ENCODE measurements around the gene DDX3X.

Gene DDX3X

GRCh38 chrX:41334363-41335197 is 618 bp downstream of the DDX3X start:
- H3K27me3 ChIP-seq (ENCODE audit: insufficient read depth, low read length, poor library complexity, severe bottlenecking), result peaks cover 8% of the 10 kb centered on the region
- peaks cover 10% of the 10 kb centered on the region for H3K4me1 ChIP-seq (ENCODE audit: insufficient read depth, low read length, poor library complexity, severe bottlenecking)
- peaks cover 50% of the 10 kb centered on the region for H4K20me1 ChIP-seq (ENCODE audit: insufficient read depth, low read length, poor library complexity, severe bottlenecking)
- peaks cover 69% of the 10 kb centered on the region for H3K79me2 ChIP-seq (ENCODE audit: insufficient read depth, low read length)
- peak overlapping the region; percentile 100 for H3K9ac ChIP-seq (ENCODE audit: low read depth, low read length, poor library complexity, severe bottlenecking)
- H3K9me2 ChIP-seq (replicated peaks; ENCODE audit: low read depth, low read length), result no peaks in the 10 kb centered on the region
- peaks cover 2% of the 10 kb centered on the region; the same call in 1 of the 2 replicates for H3F3A ChIP-seq (ENCODE audit: low read depth)
- H3K36me3 ChIP-seq (ENCODE audit: insufficient read depth, low read length), result peaks cover 25% of the 10 kb centered on the region
- peak overlapping the region; percentile 100 for H3K4me3 ChIP-seq (ENCODE audit: low read length, poor library complexity, severe bottlenecking)
- H2AFZ ChIP-seq (ENCODE audit: low read length), result no peak overlapping the region
- no peak for TF ChIP-seq EZH2phosphoT487 (IDR thresholded peaks at IDR 0.05; ENCODE audit: borderline replicate concordance)
- TF ChIP-seq CTCF (conservative IDR thresholded peaks at IDR 0.05; ENCODE audit: low read length), result no peak
- peak overlapping the region; percentile 97 for H3K4me2 ChIP-seq (ENCODE audit: low read depth, low read length, poor library complexity, severe bottlenecking)
- no peaks in the 10 kb centered on the region for H3K9me3 ChIP-seq (ENCODE audit: insufficient read depth, low read depth, low read length)

GRCh38 chrX:41335198-41335957 is 1.4 kb downstream of the DDX3X start:
- H2AFZ ChIP-seq (ENCODE audit: low read length), result no peak overlapping the region
- TF ChIP-seq CTCF (conservative IDR thresholded peaks at IDR 0.05; ENCODE audit: low read length) (no peak), EZH2phosphoT487 (IDR thresholded peaks at IDR 0.05; ENCODE audit: borderline replicate concordance) (no peak)
- peaks cover 2% of the 10 kb centered on the region; the same call in 1 of the 2 replicates for H3F3A ChIP-seq (ENCODE audit: low read depth)
- H3K36me3 ChIP-seq (ENCODE audit: insufficient read depth, low read length), result peaks cover 30% of the 10 kb centered on the region
- H3K4me1 ChIP-seq (ENCODE audit: insufficient read depth, low read length, poor library complexity, severe bottlenecking), result peaks cover 11% of the 10 kb centered on the region
- peaks cover 8% of the 10 kb centered on the region for H3K27me3 ChIP-seq (ENCODE audit: insufficient read depth, low read length, poor library complexity, severe bottlenecking)
- peak overlapping the region; percentile 97 for H3K4me2 ChIP-seq (ENCODE audit: low read depth, low read length, poor library complexity, severe bottlenecking)
- H3K79me2 ChIP-seq (ENCODE audit: insufficient read depth, low read length), result peaks cover 77% of the 10 kb centered on the region
- H3K9me3 ChIP-seq (ENCODE audit: insufficient read depth, low read depth, low read length), result no peaks in the 10 kb centered on the region
- H3K4me3 ChIP-seq (ENCODE audit: low read length, poor library complexity, severe bottlenecking), result peak overlapping the region; percentile 100
- H3K9ac ChIP-seq (ENCODE audit: low read depth, low read length, poor library complexity, severe bottlenecking), result peak overlapping the region; percentile 100
- no peaks in the 10 kb centered on the region for H3K9me2 ChIP-seq (replicated peaks; ENCODE audit: low read depth, low read length)
- H4K20me1 ChIP-seq (ENCODE audit: insufficient read depth, low read length, poor library complexity, severe bottlenecking), result peaks cover 58% of the 10 kb centered on the region

- Histone ChIP-seq H3K9me3 (ENCODE audit: insufficient read depth, low read depth, low read length) (no peaks in the 10 kb centered on the region), H3K4me2 (ENCODE audit: low read depth, low read length, poor library complexity, severe bottlenecking) (peak overlapping the region; percentile 97), H3K9me2 (replicated peaks; ENCODE audit: low read depth, low read length) (no peaks in the 10 kb centered on the region), H3K4me3 (ENCODE audit: low read length, poor library complexity, severe bottlenecking) (peak overlapping the region; percentile 100), H3K9ac (ENCODE audit: low read depth, low read length, poor library complexity, severe bottlenecking) (peak overlapping the region; percentile 100), H2AFZ (ENCODE audit: low read length) (no peak overlapping the region), H3K79me2 (ENCODE audit: insufficient read depth, low read length) (peaks cover 83% of the 10 kb centered on the region), H3K4me1 (ENCODE audit: insufficient read depth, low read length, poor library complexity, severe bottlenecking) (peaks cover 16% of the 10 kb centered on the region), H3K27me3 (ENCODE audit: insufficient read depth, low read length, poor library complexity, severe bottlenecking) (peaks cover 8% of the 10 kb centered on the region), H4K20me1 (ENCODE audit: insufficient read depth, low read length, poor library complexity, severe bottlenecking) (peaks cover 63% of the 10 kb centered on the region), H3F3A (ENCODE audit: low read depth) (peaks cover 2% of the 10 kb centered on the region; the same call in 1 of the 2 replicates), H3K36me3 (ENCODE audit: insufficient read depth, low read length) (peaks cover 36% of the 10 kb centered on the region)
- TF ChIP-seq EZH2phosphoT487 (IDR thresholded peaks at IDR 0.05; ENCODE audit: borderline replicate concordance), result no peak
- no peak for TF ChIP-seq CTCF (conservative IDR thresholded peaks at IDR 0.05; ENCODE audit: low read length)
These were observed 2.0 kb downstream of the DDX3X start for GRCh38 chrX:41335958-41336331.
